ENCODE results near the gene PRR16.
"Not testable (repeated sequence)": the region's sequence is repeated elsewhere in the genome, so short reads cannot be mapped to it uniquely, and the experiment has no call there.

Gene PRR16

GRCh38 chr5:120463991-120464626 is at the start of gene PRR16:
Gene PRR16 (plus strand): TSS chr5:120464300.
- peak; percentile 25 for TF ChIP-seq CTCF (IDR thresholded peaks at IDR 0.05; ENCODE audit: extremely low read depth, insufficient read depth, missing control alignments)
- in situ Hi-C loops (cut with MboI; ENCODE audit: low pct_unique_long_range_greater_than_20kb, low sequenced_read_pairs, unreplicated experiment): no loop called here

DNA sequence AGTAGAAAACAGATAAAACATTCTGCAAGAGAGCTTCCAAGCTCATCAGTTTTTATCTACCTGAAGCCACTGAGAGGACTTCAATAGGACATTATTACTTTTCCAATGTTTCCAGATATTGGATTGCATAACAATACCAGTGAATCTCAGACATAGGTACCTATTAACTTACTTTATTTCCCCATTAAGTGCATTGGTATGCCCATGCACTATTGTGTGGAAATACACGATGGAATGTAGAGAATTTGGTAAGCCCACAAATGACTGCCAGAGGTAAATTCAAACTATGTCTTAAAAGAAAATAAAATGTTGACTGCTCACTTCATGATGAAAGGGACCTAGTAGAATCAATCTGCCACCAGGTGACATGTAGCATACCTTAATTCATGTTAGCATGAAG is 48.1 kb upstream of the PRR16 start:
- in situ Hi-C loops (cut with MboI; ENCODE audit: low pct_unique_long_range_greater_than_20kb, low sequenced_read_pairs, unreplicated experiment): no loop called here
- no peak for DNase-seq (ENCODE audit: low spot score)

More at GRCh38 chr5:120463991-120464626, at the start of gene PRR16:
- DNase-seq (ENCODE audit: low spot score): peak; percentile 64

GRCh38 chr5:120419127-120419526 is 45.0 kb upstream of the PRR16 start:
- DNase-seq (ENCODE audit: low spot score): no peak
- in situ Hi-C loops (cut with MboI; ENCODE audit: low pct_unique_long_range_greater_than_20kb, low sequenced_read_pairs, unreplicated experiment): no loop called here
- TF ChIP-seq CTCF (IDR thresholded peaks at IDR 0.05; ENCODE audit: extremely low read depth, insufficient read depth, missing control alignments): no peak

More for the DNA sequence above, 48.1 kb upstream of the PRR16 start:
- no peak for TF ChIP-seq CTCF (IDR thresholded peaks at IDR 0.05; ENCODE audit: extremely low read depth, insufficient read depth, missing control alignments)

DNA sequence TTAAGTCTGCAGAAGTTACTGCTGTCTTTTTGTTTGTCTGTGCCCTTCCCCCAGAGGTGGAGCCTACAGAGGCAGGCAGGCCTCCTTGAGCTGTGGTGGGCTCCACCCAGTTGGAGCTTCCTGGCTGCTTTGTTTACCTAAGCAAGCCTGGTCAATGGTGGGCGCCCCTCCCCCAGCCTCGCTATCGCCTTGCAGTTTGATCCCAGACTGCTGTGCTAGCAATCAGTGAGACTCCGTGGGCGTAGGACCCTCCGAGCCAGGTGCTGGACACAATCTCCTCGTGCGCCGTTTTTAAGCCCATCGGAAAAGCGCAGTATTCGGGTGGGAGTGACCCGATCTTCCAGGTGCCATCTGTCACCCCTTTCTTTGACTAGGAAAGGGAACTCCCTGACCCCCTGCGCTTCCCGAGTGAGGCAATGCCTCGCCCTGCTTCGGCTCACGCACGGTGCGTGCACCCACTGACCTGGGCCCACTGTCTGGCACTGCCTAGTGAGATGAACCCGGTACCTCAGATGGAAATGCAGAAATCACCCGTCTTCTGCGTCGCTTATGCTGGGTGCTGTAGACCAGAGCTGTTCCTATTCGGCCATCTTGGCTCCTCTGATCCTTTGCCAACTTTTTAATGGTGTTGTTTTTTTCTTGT is 37.3 kb upstream of the PRR16 start:
- not testable (repeated sequence) for DNase-seq (ENCODE audit: low spot score)

GRCh38 chr5:120430572-120430971 is 33.5 kb upstream of the PRR16 start:
- DNase-seq (ENCODE audit: low spot score): no peak
- no peak for TF ChIP-seq CTCF (IDR thresholded peaks at IDR 0.05; ENCODE audit: extremely low read depth, insufficient read depth, missing control alignments)
- in situ Hi-C loops (cut with MboI; ENCODE audit: low pct_unique_long_range_greater_than_20kb, low sequenced_read_pairs, unreplicated experiment): no loop called here

More for the DNA sequence above, 37.3 kb upstream of the PRR16 start:
- in situ Hi-C loops (cut with MboI; ENCODE audit: low pct_unique_long_range_greater_than_20kb, low sequenced_read_pairs, unreplicated experiment): not testable (repeated sequence)

DNA sequence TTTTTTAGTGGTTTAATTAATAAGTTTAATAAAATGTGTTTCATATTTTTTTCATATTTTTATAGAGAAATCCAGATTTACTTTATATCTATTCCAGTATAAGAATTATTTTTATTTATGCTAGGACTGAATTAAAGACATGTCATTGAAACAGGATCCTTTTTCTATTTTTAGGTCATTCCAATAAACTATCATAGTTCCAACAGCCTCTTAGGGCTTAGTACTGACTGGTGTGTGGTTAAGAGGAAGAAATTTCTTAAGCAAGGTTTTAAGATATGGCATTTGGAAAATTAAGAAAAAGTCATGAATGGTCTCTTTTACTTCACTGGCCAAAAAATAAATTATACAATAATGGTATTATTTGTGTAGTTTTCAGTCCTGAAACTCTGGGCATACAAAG is 31.2 kb upstream of the PRR16 start:
- in situ Hi-C loops (cut with MboI; ENCODE audit: low pct_unique_long_range_greater_than_20kb, low sequenced_read_pairs, unreplicated experiment): no loop called here
- TF ChIP-seq CTCF (IDR thresholded peaks at IDR 0.05; ENCODE audit: extremely low read depth, insufficient read depth, missing control alignments): no peak
- no peak for DNase-seq (ENCODE audit: low spot score)

- TF ChIP-seq CTCF (IDR thresholded peaks at IDR 0.05; ENCODE audit: extremely low read depth, insufficient read depth, missing control alignments): no peak
- DNase-seq (ENCODE audit: low spot score): no peak
- in situ Hi-C loops (cut with MboI; ENCODE audit: low pct_unique_long_range_greater_than_20kb, low sequenced_read_pairs, unreplicated experiment): no loop called here
Measured at GRCh38 chr5:120435129-120435528, 29.0 kb upstream of the PRR16 start.
